ENCODE measurements around the gene ZNF607. TPM values are rescaled to one million over a fixed set of nuclear protein-coding genes. Genes with fewer than 3 reads are reported as not detected.

The ZNF607 gene
- polyA plus RNA-seq, 3 donors = 0.41 to 0.49 TPM; not detected in 1

DNA sequence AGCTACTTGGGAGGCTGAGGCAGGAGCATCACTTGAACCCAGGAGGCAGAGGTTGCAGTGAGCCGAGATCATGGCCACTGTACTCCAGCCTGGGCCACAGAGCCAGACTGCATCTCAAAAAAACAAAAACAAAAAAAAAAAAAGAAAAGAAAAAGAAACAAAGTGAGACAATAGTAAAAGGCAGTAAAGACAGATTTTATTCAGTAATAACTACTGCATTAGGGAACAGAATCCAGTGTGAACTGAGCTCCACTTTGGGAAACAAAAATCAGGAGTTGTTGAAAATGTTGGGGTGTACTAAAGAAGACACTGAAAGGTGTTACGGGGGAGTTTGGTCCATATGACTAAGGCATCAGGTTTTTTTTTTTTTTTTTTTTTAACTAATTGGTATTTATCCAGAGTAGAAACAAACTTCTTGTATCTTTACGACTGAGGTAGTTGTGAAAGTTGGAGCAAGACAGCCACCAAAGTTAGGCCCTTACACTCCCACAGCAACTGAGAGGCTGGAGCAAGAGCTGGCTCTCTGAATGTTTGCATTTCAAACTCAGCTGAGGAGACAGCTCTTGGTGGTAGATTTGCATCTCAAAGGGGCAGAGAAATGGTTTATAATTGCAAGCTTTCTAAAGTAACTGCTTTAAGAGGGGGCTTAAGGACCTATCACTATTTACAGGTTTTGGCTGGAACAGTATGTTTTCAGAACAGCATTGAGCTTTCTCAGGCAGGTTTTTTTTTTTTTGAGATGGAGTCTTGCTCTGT is 24.2 kb downstream of the ZNF607 start:
- Mint-ChIP-seq H3K36me3 (peaks cover 11 to 14% of the 10 kb centered on the region in 2 donors), H3K4me1 (peaks cover 9% of the 10 kb centered on the region), H3K9me3 (peaks cover 33 to 74% (median 64%) of the 10 kb centered on the region in 7 donors), H3K4me3 (no peak overlapping the region), H3K27ac (no peak overlapping the region), H3K27me3 (ENCODE audit: low read depth in 3 of 3) (peaks cover 1 to 10% (median 7%) of the 10 kb centered on the region in 3 donors)
- peaks cover 0 to 24% of the 10 kb centered on the region in 2 donors for H3K36me3 ChIP-seq (replicated peaks in 1 of 2; ENCODE audit: control insufficient read depth in 1 of 2, insufficient read depth in 2 of 2, low read length in 2 of 2)
- WGBS (ENCODE audit: insufficient coverage) = no CpG with 5 or more reads among the region's 3 CpGs
- H3K27me3 ChIP-seq (ENCODE audit: control insufficient read depth in 2 of 2, insufficient read depth in 2 of 2, low read length in 2 of 2) = no peaks in the 10 kb centered on the region
- H3K79me2 ChIP-seq (ENCODE audit: insufficient read depth, low read length) = no peaks in the 10 kb centered on the region
- peaks cover 7 to 9% of the 10 kb centered on the region in 2 donors for H3K4me1 ChIP-seq (ENCODE audit: control insufficient read depth in 1 of 2, insufficient read depth in 2 of 2, low read length in 2 of 2)
- H3K4me2 ChIP-seq (replicated peaks; ENCODE audit: extremely low read depth, low read length, poor library complexity, severe bottlenecking) = no peak overlapping the region
- H4K20me1 ChIP-seq (ENCODE audit: insufficient read depth, low read length) = no peaks in the 10 kb centered on the region
- no peak for TF ChIP-seq CTCF (IDR thresholded peaks at IDR 0.05)
- peaks cover 56 to 83% of the 10 kb centered on the region in 2 donors for H3K9me3 ChIP-seq (replicated peaks in 1 of 2; ENCODE audit: control insufficient read depth in 1 of 2, insufficient read depth in 1 of 2, low read length in 2 of 2)
- no peak overlapping the region for H3K9ac ChIP-seq (ENCODE audit: insufficient read depth, low read length, poor library complexity, severe bottlenecking)
- H3K4me3 ChIP-seq (replicated peaks in 1 of 3; ENCODE audit: low read depth in 2 of 3, low read length in 3 of 3) = no peak overlapping the region
- DNase-seq = no peak
- intact Hi-C loops (cut with micrococcal nuclease) = no loop called here
- no peak overlapping the region for H2AFZ ChIP-seq (ENCODE audit: insufficient read depth, low read depth, low read length, poor library complexity, severe bottlenecking)
- no peak overlapping the region for H3K27ac ChIP-seq (ENCODE audit: low read depth in 1 of 2, low read length in 2 of 2)

DNA sequence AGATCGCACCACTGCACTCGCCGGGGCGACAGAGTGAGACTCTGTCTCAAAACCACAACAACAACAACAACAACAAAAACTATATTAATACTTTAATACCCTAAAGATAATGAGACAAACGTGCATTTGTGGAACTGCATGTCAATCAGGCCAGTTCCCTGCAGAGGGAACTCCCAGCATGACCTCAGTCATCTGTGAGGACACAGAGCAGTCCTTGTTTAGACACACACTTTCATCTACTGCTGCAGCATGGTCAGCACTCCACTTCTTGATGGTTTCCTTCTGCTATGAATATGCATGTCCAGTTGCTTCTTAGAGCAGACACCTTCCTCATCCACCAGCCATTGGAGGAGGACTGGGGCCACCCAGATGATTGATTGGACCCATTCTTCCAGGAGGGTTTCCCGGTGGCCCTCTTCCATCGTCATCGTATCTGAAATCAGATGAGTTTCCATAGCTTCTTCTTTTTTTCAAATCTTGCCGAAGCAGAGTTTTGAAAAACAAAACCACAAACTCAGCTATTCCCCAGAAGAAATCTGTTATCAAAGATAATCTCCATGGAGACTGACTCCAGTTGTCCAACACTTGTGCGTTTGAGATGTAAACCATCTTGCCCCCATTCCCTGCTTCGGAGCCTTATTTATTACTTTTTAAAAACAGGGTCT is 26.5 kb downstream of the ZNF607 start:
- Histone ChIP-seq H3K9me3 (replicated peaks in 1 of 2; ENCODE audit: control insufficient read depth in 1 of 2, insufficient read depth in 1 of 2, low read length in 2 of 2) (peaks cover 69 to 71% of the 10 kb centered on the region in 2 donors), H3K79me2 (ENCODE audit: insufficient read depth, low read length) (no peaks in the 10 kb centered on the region), H2AFZ (ENCODE audit: insufficient read depth, low read depth, low read length, poor library complexity, severe bottlenecking) (no peak overlapping the region), H3K27me3 (ENCODE audit: control insufficient read depth in 2 of 2, insufficient read depth in 2 of 2, low read length in 2 of 2) (no peaks in the 10 kb centered on the region), H4K20me1 (ENCODE audit: insufficient read depth, low read length) (no peaks in the 10 kb centered on the region), H3K27ac (ENCODE audit: low read depth in 1 of 2, low read length in 2 of 2) (no peak overlapping the region), H3K4me3 (replicated peaks in 1 of 3; ENCODE audit: low read depth in 2 of 3, low read length in 3 of 3) (no peak overlapping the region), H3K4me2 (replicated peaks; ENCODE audit: extremely low read depth, low read length, poor library complexity, severe bottlenecking) (no peak overlapping the region), H3K36me3 (replicated peaks in 1 of 2; ENCODE audit: control insufficient read depth in 1 of 2, insufficient read depth in 2 of 2, low read length in 2 of 2) (peaks cover 0 to 3% of the 10 kb centered on the region in 2 donors), H3K4me1 (ENCODE audit: control insufficient read depth in 1 of 2, insufficient read depth in 2 of 2, low read length in 2 of 2) (peaks cover 7 to 9% of the 10 kb centered on the region in 2 donors), H3K9ac (ENCODE audit: insufficient read depth, low read length, poor library complexity, severe bottlenecking) (no peak overlapping the region)
- intact Hi-C loops (cut with micrococcal nuclease) = no loop called here
- Mint-ChIP-seq H3K27me3 (ENCODE audit: low read depth in 3 of 3) (peaks cover 1 to 10% (median 7%) of the 10 kb centered on the region in 3 donors), H3K36me3 (peaks cover 3 to 6% of the 10 kb centered on the region in 2 donors), H3K27ac (no peak overlapping the region), H3K4me1 (peaks cover 9% of the 10 kb centered on the region), H3K4me3 (no peak overlapping the region), H3K9me3 (peaks cover 27 to 75% (median 72%) of the 10 kb centered on the region in 7 donors)
- DNase-seq = no peak
- 32% methylated on average over 6 of the region's 11 CpGs for WGBS (ENCODE audit: insufficient coverage)
- TF ChIP-seq CTCF (IDR thresholded peaks at IDR 0.05) = no peak
